ENCODE results near the gene KMT2E. TPM values are rescaled to one million over a fixed set of nuclear protein-coding genes. Genes with fewer than 3 reads are reported as not detected.

The KMT2E gene
- total RNA-seq, 1 experiment from 2014 or later: 38.2 TPM

DNA sequence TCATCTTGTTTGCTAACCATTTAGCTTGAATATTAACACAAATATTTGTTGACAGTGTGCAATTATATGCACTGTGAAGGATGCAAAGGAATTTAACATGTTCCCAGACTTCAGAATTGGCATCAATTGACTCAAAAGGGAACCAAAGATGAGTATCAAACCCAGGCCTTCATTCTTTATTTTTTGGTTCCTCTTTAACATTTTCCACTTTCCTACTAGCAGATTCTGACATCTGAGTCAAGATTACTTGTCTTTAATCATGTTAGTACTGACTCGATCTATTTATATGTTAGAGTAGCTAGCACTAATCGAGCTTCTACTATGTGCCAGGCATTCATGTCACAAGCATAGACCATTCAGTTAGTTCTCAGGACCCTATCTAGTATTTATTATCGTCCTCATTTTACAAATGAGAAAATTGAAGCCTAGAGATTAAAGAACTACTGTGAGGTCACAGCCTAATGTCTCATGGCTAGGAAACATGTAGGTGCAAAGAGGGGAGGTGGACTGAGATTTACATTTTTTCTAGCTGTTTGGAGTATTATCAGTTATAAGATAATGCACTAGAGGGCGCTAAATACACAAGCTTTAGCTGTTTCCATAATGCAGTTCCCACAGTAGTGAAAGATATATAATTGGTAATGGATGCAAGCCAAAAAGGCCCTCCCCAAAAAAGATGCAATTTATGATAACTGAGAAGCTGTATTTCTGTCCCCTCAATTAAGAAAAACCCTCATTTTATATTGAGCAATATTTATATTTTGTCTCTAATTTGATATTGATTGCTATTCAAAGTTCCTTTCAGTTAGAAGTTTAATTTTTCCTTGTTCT is 32.9 kb upstream of the KMT2E start:
- no peak overlapping the region for H4K5ac ChIP-seq (ENCODE audit: insufficient read length, low read depth, low read length)
- no peak overlapping the region for H2BK20ac ChIP-seq (ENCODE audit: low read depth, low read length, poor library complexity, severe bottlenecking)
- peaks cover 4% of the 10 kb centered on the region for H3K23me2 ChIP-seq (ENCODE audit: insufficient read length, low read depth, low read length, poor library complexity, severe bottlenecking)
- H3K9me3 ChIP-seq (ENCODE audit: control insufficient read depth, low read depth, low read length): no peaks in the 10 kb centered on the region
- H4K8ac ChIP-seq (replicated peaks; ENCODE audit: insufficient read length, low read depth, low read length): no peak overlapping the region
- Mint-ChIP-seq H3K27me3 (ENCODE audit: low read depth) (no peaks in the 10 kb centered on the region), H3K4me1 (peaks cover 49 to 72% of the 10 kb centered on the region in 2 experiments), H3K36me3 (ENCODE audit: insufficient read depth in 1 of 3, low read depth in 3 of 3) (no peaks in the 10 kb centered on the region), H3K9me3 (no peaks in the 10 kb centered on the region), H3K4me3 (no peak overlapping the region), H3K27ac (no peak overlapping the region)
- no peak overlapping the region for H2BK15ac ChIP-seq (ENCODE audit: low read depth, low read length)
- no peak overlapping the region for H2AK5ac ChIP-seq (ENCODE audit: insufficient read length, low read length)
- no peak overlapping the region for H2BK120ac ChIP-seq (ENCODE audit: low read depth, low read length, poor library complexity, severe bottlenecking)
- no peaks in the 10 kb centered on the region for H4K20me1 ChIP-seq (ENCODE audit: control insufficient read depth, insufficient read depth, insufficient read length)
- no peaks in the 10 kb centered on the region for H3K27me3 ChIP-seq (ENCODE audit: insufficient read depth, low read length)
- WGBS (ENCODE audit: extremely low coverage, insufficient read length, low lambda C conversion rate): no CpG with 5 or more reads among the region's 4 CpGs
- no peak overlapping the region for H3K4me2 ChIP-seq (ENCODE audit: insufficient read depth, insufficient read length, low read length)
- no peaks in the 10 kb centered on the region; the same call in 1 of the 2 replicates for H3K4me1 ChIP-seq (ENCODE audit: insufficient read depth, low read length)
- H3K18ac ChIP-seq (ENCODE audit: insufficient read length, low read depth, low read length): no peak overlapping the region
- H3K27ac ChIP-seq (ENCODE audit: insufficient read length, low read depth, low read length): no peak overlapping the region
- H3K23ac ChIP-seq (ENCODE audit: insufficient read length, low read depth, low read length): no peak overlapping the region
- DNase-seq: no peak
- TF ChIP-seq, protein P1, sequence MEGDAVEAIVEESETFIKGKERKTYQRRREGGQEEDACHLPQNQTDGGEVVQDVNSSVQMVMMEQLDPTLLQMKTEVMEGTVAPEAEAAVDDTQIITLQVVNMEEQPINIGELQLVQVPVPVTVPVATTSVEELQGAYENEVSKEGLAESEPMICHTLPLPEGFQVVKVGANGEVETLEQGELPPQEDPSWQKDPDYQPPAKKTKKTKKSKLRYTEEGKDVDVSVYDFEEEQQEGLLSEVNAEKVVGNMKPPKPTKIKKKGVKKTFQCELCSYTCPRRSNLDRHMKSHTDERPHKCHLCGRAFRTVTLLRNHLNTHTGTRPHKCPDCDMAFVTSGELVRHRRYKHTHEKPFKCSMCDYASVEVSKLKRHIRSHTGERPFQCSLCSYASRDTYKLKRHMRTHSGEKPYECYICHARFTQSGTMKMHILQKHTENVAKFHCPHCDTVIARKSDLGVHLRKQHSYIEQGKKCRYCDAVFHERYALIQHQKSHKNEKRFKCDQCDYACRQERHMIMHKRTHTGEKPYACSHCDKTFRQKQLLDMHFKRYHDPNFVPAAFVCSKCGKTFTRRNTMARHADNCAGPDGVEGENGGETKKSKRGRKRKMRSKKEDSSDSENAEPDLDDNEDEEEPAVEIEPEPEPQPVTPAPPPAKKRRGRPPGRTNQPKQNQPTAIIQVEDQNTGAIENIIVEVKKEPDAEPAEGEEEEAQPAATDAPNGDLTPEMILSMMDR (conservative IDR thresholded peaks at IDR 0.05): peak; percentile 83
- no peak overlapping the region for H3K9ac ChIP-seq (ENCODE audit: extremely low read depth, insufficient read length, low read length)
- no peak overlapping the region for H2AFZ ChIP-seq (ENCODE audit: low read length)
- no peaks in the 10 kb centered on the region for H3K79me1 ChIP-seq (ENCODE audit: insufficient read depth, low read depth, low read length, poor library complexity, severe bottlenecking)
- H2BK5ac ChIP-seq (ENCODE audit: insufficient read length, low read length): no peak overlapping the region
- peaks cover 2% of the 10 kb centered on the region; the same call in 1 of the 2 replicates for H3K79me2 ChIP-seq (ENCODE audit: insufficient read depth, low read length)
- no peak overlapping the region for H3T11ph ChIP-seq (ENCODE audit: low read length)
- no peak overlapping the region for H2BK12ac ChIP-seq (ENCODE audit: insufficient read length, low read depth, low read length)
- no peak overlapping the region for H3K56ac ChIP-seq (ENCODE audit: insufficient read length, low read depth, low read length)
- no peak overlapping the region for H4K91ac ChIP-seq (ENCODE audit: insufficient read length, low read depth, low read length)
- H3K14ac ChIP-seq (ENCODE audit: insufficient read depth, low read length): no peak overlapping the region
- H3K4ac ChIP-seq (ENCODE audit: low read depth, low read length): no peak overlapping the region
